Thyroid gland (tissue), 4 donors: ENCODE measurements around the gene COX19.

Experiments used
- CTCF ChIP-seq, 6 experiments: fragments of 200-600 bp in 3 of 6; fragments of 450-650 bp in 3 of 6; sonication (generic) in 3 of 6; IDR thresholded peaks; one replicate each; pipeline ENCODE4 v1.5.1; 2016 to 2019; ENCODE audit warnings: antibody characterized with exemption in 6 of 6, mild to moderate bottlenecking in 2 of 6, inconsistent platforms in 1 of 6, moderate library complexity in 1 of 6
- POLR2A ChIP-seq, 2 donors: fragments of 450-650 bp; IDR thresholded peaks; one replicate each; pipeline ENCODE4 v1.6.1; 2017; ENCODE audit warnings: antibody characterized with exemption in 2 of 2, mild to moderate bottlenecking in 2 of 2, moderate library complexity in 1 of 2

DNA sequence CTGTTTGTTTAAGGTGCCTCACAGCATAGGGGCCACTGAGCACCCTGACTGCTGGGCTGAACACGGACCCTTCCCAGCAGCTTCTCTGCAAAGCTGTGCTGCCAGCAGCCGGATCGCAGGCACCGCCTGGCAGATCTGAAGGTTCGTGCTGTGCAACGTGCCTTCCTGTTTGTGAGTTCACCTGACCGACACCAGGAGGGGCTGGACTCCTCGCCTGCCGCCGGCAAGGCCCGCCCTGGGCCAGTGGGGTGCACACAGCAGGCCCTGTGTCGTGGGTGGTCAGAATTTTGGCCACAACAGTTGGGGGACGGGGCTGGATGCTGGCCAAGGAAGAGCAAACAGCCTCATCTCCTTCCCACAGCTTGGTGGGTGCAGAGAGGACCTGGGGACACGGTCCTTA lies 20.2 kb upstream of the COX19 start:
- TF ChIP-seq POLR2A (IDR thresholded peaks at IDR 0.05) (no peak), CTCF (IDR thresholded peaks at IDR 0.05) (no peak)
